Stimulated activated CD8-positive, alpha-beta memory T cell treated with anti-CD3 and anti-CD28 coated beads, Interleukin-4, amount 100 ng/mL, for 4 hours (primary cell): ENCODE measurements around the gene PVALEF.
"Not testable (repeated sequence)": the region's sequence is repeated elsewhere in the genome, so short reads cannot be mapped to it uniquely, and the experiment has no call there.

ENCODE experiments used
- DNase-seq, 2 donors: peaks; one replicate each; pipeline ENCODE4 v3.0.0-alpha.2; 2020; ENCODE audit warnings: low read depth in 2 of 2, low spot score in 1 of 2

PVALEF gene

DNA sequence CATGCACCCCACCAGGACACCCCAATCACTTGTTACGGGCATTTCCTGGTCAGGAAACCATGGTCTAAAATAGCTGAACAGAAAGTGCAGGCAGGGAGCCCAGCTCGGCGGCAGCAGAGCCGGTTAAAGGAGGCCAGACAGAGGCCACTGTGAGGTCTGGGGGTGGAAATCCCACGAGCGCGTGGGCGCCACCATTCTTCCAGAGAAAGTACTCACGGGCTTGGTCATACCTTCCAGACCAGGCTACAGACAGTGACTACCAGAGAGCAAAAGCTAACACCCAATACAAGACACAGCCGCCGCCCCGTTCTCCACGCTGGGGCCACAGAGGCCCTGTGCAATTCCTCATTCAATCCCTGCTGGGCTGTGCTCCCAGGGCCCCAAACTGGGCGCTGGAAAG, 45.6 kb downstream of the PVALEF start:
- DNase-seq = no peak

DNA sequence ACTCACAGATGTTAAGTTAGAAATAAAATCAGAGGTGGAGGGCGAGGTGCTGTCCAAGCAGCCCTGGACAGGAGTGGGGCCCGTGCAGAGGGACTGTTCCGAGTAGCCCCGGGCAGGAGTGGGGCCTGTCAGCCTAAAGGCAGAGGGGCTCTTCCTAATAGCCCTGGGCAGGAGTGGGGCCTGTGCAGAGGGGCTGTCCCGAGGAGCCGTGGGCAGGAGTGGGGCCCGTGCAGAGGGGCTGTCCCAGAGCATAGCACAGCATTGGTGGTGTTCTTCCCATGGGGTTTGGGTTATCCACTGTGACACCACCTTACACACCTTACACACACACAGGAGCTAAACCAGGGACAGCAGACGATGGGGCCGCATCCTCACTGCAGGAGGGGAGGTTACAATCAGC, 47.1 kb downstream of the PVALEF start:
- DNase-seq = no peak

DNA sequence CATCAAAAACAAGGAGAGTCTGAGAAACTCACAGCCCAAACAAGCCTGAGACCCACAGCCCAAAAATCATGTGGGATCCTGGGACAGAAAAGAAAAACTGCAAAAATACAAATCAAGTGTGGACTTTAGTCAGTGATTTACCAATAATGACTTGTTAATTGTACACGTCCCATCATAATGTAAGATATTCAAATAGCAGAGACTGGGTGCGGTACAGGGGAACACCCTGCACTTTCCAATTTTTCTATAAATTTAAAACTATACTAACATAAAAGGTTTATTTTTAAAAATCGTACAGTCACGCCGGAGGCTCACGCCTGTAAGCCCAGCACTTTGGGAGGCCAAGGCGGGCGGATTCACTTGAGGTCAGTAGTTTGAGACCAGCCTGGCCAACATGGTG, 48.7 kb downstream of the PVALEF start:
- no peak for DNase-seq

DNA sequence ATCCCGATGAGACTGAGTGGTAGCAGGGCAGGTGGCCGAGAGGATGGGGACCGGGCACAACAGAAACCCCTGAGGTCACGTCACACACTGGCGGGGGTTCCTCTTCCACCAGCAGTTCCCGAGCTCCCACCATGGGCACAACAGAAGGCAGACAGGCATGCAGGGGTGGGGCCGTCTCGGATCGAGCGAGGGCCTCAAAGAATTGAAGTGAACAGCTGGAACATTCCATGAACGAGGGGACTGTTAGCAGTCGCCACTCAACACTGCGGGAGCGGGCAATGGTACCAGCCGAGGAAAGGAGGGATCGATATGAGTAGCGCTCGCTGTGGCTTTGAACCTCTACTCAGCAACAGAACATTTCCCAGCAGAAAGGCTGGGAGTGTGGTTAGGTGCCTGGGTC, 52.2 kb downstream of the PVALEF start:
- no peak for DNase-seq

DNA sequence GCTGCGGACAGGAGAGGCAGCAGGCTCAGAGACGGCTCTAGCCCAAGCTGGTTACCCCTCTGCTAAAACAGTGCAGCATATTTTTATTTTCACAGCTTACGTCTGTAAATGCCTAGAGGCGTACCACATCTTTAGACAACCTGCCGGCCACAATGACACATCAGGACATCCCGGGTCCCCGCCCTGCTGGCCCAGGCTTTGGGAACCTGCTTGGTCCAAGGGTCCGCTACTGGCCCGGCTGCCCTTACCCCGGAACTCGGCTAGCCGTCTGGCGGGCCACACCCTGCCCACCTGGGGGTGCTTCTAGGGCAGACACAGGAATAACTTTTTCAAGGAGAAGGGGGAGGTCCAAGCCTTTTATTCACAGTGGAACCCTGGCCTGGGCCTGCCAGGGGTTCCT, 53.2 kb downstream of the PVALEF start:
- no peak for DNase-seq

DNA sequence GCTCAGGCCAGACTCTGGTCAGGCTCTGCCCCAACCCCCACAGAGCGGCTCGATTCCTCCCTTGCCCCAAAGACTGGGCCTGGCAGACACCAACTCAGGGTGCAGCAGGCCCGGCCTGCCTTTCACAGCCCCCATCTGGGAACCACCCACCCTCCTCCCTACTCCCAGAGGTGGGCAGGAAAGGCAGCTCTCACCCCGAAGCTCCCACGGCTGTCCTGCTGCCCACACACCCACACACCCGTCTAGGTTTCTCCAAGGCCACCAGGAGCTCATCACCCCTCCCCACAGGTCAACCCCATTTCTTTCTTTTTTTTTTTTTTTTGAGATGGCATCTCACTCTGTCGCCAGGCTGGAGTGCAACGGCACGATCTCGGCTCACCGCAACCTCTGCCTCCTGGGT, 53.7 kb downstream of the PVALEF start:
- DNase-seq = no peak

DNA sequence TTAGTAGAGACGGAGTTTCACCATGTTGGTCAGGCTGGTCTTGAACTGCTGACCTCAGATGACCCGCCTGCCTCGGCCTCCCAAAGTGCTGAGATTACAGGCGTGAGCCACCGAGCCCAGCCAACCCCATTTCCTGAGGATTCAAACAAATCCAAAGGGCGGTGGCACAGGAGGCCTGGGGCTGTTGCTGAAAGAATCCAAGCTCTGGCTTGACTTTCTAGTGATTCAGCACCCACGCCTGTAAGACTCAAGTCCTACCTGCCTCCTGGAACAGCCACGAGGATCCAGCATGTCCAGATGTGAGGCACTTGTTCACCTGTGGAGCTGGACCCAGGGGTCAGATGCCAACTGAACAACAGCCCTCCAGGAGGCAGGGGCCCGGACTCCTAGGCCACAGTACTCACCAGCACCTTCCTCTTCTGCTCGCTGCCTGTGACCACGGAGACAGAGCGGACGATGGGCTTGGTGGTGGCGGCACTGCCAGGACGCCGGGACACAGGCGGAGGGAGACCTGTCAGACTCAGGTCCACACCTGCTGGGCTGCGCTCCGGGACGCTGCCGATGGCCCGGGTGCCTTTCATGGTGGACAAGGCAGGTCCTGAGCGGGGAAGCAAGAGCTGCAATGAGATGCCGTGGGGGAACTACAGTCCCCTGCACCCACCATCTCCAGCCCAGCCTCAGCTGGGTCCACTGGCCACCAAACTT, 54.3 kb downstream of the PVALEF start:
- no peak for DNase-seq

DNA sequence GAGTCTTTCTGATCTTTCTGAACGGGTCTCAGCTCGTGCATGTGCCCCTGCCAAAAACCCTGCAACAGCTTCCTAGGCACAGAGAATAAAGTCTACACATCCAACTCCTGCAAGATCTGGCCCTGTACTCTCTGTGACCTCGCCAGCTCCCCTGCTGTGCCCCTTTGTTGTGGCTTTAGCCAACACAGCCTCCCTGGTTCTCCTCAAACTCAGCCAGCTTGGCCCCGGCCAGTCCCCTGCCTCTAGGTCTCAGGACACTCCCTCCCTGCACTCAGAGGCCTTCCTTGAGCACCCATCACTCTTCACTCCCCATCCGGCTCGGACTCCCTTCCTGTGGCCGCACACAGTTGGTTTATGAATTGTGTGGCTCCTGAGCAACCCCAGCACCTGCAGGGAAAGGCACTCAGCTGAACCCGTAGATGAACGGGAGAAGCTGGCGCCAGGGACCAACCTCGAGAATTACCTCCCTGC, 56.1 kb downstream of the PVALEF start:
- DNase-seq = no peak

DNA sequence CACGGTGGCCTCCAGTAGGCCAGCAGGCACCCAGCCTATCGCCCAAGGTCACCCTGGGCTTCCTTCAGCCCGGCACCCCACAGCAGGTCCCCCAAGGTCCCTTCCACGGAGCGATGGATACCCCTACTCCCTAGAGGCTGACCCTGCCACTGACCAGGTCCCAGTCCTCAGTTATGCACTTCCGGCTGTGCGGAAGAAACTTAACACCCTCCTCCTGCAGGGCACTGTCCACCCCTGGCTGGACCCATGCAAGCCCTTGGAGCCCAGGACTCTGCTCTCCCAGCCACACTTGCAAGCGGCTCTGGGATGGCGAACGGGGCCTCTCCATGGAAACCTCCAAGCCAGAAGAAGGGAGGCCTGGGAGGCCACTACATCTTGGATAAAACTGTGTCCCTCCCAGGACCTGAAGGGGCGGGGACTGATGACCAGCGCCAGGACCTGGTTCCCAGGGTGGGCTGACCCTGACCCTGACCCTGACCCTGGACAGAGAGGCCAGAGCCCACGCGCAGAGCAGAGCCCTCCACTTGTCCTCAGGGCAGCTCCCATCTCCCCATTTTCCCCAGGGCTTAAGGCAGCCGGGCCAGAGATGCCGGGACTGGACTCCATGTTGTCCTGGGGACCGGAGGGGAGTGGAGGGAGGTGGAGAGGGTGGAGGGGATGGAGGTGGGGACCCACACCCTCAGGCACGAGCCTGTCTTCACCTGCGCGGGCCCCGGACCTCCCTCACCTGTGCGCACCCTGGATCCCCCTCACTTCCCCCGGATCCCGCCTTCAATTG, 56.7 kb downstream of the PVALEF start:
- no peak for DNase-seq

DNA sequence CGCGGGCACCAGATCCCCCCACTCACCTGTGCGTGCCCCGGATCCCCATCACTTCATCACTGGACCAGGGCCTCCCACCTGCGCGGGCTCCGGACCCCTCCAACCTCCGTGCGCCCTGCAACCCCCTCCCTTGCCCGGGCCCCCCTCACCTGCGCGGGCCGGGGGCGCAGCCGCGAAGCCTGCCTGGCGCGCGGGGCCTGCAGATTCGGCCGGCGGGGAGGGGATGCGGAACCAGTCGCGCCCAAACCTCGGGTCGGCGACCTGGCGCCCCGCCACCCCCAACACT, 57.3 kb downstream of the PVALEF start:
- DNase-seq = no peak

DNA sequence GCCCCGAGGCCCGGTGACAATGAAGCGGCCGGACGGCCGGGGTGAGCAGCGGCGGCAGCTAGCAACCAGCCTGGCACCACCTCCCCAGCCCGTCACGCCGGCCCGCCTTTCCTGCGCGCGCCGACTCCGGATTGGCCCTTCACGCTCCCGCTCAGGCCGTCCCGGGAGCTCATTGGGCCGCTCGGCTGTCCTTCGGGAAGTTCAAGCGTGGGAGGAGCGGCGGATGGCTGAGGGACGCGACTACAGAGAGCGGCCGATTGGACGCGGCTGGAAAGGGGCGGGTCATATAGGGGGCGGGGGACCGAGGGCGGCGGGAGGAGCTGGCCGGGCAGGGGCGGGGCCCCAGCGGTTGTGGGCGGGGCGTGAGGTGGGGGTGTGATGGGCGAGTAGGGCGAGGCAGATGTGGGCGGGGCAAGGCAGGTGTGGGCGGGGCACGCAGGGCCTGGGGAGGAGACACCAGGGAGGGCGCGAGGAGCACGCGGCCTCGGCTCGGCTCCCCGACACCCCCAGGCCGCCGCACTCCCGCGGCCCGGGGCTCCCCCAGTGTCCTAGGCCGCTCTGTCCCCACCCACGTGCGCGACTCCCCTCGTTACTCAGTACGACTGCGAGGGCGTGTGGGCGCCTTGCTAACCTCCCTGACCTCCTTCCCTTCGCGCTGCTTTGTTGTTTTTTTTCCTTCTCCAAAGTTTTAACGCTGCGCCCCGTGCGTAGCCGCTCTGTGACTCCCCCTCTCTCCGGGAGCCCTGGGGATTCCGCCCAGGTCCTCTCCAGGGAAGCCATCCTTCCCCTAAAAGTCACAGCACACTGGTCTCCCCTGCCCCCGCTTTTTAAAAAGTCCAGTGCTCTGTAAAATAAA, 57.8 kb downstream of the PVALEF start, which contains the start of gene CEP131:
Gene CEP131 (minus strand): TSS at position 60 of the 856 bp plus-strand sequence. CDS start 2,909 bp downstream, outside the sequence.
- DNase-seq = peak; percentile 98 to 99

DNA sequence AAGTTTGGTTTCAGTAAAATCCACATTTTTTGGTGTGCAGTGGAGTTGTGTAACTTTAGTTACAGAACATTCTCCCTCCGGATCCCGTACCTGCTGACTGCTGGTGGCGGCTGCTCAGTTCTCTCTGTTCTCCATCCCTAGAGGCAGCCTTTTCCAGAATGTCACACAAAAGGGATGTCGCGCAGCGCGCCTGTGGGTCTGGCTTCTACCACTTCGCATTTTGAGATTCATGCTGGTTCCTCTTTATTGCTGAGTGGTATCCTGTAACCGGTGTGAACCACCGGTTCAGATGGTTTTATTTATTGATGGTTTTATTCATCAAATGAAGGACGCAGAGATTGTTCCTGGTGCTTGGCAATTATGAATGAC, 58.4 kb downstream of the PVALEF start:
- DNase-seq = no peak

DNA sequence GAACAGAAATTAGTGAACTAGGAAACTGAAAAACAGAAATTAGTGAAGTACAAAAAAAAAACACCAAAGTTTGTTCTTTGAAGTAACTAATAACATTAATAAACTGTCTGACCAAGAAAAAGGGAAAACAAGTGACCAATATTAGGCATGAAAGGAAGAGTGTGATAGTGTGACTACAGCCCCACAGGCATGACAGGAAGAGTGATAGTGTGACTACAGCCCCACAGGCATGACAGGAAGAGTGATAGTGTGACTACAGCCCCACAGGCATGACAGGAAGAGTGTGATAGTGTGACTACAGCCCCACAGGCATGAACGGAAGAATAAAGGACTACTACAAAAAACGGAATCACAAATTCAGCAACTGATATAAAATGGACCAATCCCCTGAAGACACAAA, 62.3 kb downstream of the PVALEF start:
- DNase-seq = not testable (repeated sequence)

DNA sequence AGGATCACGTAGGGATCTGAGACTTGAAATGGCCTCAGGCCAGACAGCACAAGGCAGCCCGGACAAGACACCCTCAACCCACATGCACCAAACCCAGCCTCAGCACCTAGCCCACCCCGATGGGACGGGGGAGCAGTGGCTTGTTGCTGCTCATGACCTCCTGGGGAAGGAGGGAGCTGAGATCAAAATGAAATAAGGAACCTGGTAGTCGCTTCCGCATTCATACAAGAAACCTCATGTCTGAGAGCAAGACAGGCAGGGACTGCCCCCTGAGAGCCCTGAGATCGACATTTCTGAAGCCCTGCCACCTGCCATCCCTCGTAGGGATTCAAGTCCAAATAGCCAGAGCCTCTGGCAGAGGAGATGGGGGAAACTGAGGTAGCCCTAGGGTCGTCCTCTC, 63.1 kb downstream of the PVALEF start:
- no peak for DNase-seq

DNA sequence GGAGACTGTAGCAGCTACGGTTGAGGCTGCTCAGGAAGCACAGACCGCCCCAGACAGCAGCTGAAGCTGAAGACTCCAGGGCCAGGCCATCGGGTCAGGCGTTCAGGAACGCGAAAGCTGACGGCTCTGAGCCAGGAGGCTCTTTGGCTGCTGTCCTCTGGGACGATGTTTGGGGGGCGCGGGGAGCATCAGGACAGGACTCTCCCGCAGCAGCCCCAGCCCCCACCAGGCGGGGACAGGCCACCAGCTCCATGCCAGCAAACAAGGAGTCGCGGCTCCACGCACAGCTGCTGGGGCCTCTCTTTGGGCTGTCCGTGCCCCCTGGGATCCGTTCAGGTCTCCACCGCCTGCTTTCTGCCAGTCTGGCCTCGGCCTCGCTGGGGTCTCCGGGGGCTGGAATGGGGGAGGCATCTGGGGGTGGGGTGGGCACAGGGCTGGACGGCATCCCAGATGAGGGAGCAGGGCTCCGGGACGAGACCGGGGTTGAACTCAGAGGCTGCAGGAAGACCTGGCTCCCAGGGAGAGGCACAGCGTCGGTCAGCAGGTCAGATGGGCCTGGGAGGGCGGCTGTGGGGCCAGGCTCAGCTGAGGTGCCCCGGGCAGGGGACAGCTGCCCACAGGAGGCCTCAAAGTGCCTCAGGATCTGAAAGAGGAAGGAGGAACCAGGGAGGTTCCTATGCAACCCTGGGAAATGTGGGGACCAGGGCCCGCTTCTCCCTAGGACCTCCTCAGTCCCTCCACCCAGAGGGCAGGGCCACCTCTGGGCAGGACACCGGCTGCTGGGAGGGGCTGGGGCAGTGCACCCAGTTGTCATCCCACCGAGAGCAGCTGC, 63.7 kb downstream of the PVALEF start:
- DNase-seq = no peak

DNA sequence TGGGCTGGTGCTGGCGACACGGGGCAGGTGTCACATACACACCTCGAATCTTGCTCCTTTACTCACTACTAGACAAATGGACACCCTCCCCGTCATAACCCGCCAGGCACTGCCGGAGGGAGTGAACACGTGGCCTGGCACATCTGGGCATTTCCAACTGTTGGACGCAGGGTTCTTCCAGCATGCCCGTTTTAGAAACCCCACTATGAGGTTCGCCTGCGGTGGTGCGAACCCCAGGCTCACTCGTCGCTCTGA, 64.3 kb downstream of the PVALEF start:
- no peak for DNase-seq

DNA sequence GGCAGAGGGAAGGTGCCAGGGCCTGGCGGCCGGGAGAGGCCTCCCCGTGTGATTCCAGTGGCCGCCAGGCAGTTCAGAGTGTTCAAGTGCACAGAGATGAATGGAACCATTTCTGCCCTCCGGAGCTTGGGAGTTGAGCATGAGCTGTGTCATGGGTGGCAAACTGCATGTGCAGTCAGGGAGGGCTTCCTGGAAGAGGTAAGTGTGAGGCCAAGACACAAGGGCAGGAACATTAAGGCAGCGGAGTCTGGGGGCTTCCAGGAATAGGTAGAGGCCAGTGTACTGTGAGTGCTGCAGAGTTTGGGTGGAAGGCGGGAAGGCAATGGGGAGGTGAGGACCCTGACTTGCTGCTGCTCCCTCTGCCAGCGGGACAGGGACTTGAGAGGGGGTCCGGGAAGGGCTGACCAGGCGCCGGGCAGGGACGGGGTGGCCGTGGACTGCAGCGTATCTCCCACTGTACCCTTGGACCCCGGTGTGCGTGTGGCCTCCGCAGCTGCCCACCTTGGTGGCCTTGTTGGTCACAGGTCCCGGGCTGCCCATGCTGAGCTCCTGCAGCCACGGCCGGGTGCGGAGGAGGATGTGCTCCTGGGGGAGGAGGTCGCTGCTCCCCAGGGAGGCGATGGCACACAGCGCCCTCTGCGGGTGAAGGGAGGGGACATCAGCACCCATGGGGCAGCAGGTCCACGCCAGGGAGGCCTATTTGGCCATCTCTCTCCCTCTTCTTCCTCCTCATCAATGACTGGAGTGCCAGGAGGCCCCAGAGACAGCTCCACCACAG, 64.9 kb downstream of the PVALEF start:
- DNase-seq = no peak

DNA sequence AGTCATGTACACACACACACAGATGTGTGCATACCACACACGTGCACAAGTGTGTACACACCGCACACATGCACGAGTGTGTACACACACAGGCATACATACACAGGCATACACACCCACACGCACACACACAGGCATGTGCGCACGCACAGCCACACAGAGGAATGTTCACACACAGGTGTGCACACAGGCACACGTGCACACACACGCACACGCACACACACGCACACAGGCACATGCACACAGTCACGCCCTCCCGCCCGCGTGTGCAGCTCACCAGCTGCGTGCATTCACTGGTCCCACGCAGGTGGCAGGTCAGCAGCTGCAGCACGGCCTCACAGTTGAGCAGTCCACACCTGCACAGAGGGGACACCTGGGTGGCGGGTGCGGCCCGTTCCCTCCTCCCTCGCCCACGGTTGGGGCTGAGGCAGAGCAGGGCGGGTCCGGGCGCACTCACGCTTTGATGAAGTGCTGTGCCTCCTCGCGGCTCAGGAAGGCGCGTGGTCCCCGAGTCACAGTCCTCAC, 65.9 kb downstream of the PVALEF start:
- DNase-seq = no peak

DNA sequence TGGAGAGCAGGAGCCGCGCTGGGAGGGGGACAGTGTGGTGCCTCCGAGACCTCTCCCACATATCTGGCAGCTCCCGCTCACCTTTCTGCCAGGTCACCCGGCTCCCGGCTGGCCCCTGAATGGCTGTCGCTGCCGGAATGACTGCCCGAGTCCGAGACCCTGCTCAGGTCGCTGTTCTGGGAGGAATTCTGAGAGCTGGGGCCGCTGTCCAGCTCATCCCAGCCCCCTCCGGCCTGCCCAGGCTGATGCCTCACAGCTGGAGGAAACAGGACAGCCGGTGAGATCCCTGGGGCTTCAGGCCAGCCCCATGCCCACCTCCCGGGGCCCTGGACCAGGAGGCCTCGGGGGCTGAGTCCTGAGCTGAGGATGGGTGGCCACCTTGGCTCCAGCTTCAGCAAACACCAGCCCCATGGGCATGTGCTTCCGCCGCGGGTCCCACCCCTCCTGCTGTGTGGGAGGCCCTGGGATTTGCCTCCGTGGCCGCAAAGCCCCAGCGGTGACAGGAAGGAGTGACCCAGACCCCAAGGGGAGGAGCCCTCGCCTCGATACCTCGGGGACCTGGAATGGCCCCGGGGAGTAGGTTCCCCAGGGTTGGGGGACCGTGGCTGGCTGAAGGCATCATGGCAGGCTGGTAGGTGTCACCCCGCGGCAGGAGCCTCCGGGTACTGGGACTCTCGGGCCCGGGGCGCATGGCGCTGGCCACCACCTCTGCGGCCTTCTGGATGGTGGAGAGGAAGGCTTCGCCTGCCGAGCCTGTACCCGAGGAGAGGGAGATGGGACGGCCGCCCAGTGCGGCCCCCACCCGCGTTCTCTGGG, 66.7 kb downstream of the PVALEF start:
- no peak for DNase-seq
